ENCODE results near the gene NELL2.
"Not testable (repeated sequence)": the region's sequence is repeated elsewhere in the genome, so short reads cannot be mapped to it uniquely, and the experiment has no call there.

Gene NELL2

DNA sequence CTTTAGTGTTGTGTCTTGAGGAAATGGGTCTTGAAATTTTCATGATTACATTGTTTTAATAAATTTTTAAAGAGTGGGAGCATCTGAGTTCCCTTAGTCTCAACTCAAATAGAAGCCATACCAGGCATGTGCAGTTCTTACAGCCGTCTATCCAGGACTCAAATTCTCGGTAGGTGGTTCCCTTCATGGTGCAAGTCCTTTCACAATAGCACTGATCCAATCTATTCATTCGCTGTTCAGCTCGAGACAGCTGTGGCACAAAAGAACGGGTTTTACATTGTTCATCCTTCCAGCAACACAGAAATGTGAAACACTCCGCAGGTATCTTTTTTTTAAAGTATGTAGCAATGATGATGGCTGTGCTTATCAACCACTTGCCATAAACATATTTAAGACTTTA, 100.2 kb downstream of the NELL2 start:
- no peak for DNase-seq

GRCh38 chr12:44774815-44775411, 101.2 kb downstream of the NELL2 start:
- DNase-seq: peak; percentile 16 to 47 (median 42)

DNA sequence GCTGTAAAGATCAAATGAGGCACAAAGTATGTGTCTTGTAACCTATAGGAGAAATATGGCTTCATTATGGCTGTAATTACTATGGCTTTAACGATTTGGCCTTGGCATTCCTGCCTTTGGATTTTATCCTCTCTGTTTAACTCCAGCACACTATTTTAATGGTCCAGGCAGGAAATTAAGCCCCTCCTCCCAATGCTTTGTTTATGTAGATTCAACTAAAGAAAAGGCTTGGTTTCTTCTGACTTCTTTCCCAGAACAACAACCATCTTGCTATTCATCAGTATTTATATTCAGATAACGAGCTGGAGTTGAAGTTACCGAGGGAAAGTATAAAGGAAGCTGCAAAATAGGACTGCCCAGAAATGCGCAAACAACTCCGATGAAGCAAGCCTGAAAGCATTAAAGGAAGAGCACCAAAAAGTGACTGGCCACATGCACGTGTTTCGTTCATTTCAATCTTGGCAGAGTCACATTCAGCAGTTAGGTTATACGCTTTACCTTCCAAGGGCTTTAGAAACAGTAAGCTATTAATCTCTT, 104.6 kb downstream of the NELL2 start:
- no peak for DNase-seq

GRCh38 chr12:44765796-44766195, 110.3 kb downstream of the NELL2 start:
- no peak for DNase-seq

GRCh38 chr12:44763021-44763420, 113.1 kb downstream of the NELL2 start:
- no peak for DNase-seq

DNA sequence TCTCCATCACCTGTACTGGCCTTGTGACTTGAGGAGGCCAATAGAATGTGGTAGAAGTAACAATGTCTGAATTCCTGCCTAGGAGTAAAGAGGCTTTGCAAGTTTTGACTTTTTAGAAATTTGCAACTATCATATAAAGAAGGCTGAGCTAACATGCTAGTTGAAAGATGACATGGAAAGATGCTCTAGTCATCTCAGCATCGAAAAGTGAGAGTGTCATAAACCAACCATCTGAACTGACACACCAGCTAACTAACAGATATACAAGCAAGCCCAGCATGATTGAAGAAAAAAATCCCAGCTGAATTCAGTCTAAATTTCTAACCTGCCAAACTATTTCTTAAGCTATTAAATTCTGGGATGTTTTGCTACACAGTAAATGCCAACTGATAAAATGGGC, 116.8 kb downstream of the NELL2 start:
- no peak for DNase-seq

DNA sequence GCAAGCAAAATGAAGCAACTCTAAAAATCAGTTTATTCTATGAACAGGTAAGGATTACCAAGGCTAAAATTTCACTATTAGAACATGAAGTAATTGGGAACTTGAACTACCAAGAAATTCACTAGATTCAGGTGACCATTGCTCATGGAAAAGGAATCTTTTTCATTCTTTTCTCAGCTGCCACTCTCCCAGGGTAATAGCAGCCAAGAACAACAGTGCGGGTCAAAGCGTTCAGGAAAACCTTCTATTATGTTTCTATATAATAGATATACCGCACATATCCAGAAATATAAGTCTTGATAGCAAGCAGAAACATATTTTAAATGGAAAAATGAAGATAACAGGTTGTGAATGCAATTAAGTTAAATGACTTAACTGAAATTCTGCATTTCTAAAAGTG, 125.6 kb downstream of the NELL2 start:
- DNase-seq: no peak

DNA sequence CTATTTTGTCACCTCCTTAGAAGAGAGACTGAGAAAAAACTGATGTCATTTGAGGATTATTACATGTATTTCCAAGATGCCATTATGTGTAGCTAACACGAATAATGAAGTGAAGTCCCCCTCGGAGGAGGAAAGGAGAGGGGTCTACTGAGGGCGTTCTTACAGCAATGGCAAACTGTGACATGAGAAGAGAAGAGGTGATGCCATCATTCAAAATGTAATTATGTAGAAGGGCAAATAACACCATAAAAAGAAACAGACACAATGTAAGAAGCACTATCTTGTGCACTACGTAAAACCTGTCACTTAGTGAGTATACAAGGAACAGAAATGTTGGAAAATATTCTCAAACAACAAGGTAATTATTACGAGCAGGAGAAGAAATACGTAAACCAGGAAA, 126.5 kb downstream of the NELL2 start:
- DNase-seq: no peak

DNA sequence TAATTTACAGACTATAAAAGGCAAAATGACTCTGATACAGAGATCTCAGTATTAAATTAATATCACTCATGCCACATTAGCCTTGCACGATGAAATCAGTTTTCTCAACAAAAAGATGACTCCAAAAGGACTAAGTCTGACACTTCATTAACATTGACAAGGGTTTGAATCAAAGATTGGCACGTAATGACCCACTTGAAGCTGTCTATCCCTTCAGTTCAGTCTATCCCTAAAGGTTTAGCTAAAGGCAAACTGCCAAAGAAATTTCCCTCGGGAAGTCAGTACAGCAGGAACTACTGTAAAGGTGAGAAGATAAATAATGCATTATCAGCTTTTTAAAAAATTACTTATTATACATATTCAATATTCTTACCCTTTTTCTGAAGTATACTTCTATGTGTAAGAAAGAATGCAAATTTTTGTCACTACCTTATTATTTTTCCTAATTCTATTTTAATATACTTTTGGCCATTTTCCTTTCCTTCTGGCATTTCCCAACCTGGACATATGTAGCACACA, 127.1 kb downstream of the NELL2 start:
- no peak for DNase-seq

GRCh38 chr12:44741292-44741980, 134.7 kb downstream of the NELL2 start:
- not testable (repeated sequence) for DNase-seq

DNA sequence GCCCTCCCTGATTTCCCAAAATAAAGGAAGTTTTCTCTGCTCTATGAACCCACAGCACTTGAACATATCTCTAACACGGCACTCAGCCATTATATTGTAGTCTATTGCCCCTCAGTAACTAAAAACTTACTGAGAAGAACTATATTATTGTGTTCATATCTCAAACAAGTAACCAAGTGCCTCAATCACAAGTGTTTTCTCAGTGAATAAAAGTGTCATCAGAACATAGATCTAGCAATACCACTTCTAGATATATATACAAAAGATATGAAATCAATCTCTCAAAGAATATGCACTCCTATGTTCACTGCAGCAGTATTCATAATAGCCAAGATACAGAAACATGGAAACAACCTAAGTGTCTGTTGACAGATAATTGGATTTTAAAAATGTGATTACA, 138.1 kb downstream of the NELL2 start:
- DNase-seq: no peak

DNA sequence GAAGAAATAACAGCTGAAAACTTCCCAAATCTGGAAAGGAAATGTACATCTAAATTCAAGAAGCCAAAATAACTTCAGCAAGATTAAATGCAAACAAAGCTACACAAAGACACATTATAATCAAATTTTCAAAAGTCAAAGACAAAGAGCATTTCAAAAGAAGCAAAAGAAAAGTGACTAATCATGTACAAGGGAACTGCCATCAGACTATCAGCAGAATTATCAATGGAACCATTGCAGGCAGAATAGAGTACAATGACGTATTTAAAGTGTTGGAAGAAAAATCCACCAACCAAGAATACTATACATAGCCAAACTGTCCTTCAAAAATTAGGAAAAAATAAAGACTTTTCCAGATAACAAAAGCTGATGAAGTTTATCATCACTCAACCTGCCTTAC, 147.5 kb downstream of the NELL2 start:
- DNase-seq: no peak

- no peak for DNase-seq
Observed at GRCh38 chr12:44720265-44720664, 155.8 kb downstream of the NELL2 start.

GRCh38 chr12:44717612-44718011, 158.5 kb downstream of the NELL2 start:
- DNase-seq: no peak

GRCh38 chr12:44716711-44717110, 159.4 kb downstream of the NELL2 start:
- DNase-seq: no peak

DNA sequence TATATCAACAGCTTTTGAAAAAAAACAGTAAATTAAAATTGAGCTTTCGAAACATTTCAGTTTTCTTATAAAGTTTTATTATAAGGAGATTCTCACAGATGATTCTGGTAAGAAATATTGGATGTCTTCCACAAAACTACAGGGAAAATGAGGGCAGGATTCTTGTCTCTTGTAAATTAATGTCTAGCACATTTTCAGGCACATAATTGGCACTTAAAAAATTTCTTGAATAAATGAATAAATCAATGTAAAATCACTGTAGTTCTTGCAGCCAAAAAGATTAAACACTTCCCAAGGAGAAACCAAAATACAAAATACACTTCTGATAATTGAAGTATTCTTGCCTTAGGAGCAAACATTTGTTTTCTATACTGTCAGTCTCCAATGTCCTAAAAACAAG, 164.4 kb downstream of the NELL2 start:
- DNase-seq: no peak

GRCh38 chr12:44709166-44709565, 166.9 kb downstream of the NELL2 start:
- no peak for DNase-seq

DNA sequence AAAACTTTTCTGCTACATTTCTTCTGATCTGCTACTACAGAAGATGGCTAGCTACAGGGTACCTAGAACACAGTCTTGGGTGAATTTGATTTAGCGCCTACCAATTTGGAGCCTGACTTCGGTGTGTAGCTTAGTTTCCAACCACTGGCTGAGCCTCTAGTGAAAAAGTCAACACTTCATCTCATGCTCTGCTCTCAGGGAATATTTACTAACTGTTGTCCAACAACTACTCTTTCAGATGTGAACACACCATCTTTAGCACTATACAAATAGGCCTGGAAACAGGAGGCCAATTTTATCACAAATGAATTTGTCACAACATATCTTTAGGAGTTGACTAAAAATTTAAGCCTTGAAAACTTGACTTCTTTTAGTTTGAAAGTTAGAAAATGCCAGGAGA, 167.9 kb downstream of the NELL2 start:
- DNase-seq: no peak

DNA sequence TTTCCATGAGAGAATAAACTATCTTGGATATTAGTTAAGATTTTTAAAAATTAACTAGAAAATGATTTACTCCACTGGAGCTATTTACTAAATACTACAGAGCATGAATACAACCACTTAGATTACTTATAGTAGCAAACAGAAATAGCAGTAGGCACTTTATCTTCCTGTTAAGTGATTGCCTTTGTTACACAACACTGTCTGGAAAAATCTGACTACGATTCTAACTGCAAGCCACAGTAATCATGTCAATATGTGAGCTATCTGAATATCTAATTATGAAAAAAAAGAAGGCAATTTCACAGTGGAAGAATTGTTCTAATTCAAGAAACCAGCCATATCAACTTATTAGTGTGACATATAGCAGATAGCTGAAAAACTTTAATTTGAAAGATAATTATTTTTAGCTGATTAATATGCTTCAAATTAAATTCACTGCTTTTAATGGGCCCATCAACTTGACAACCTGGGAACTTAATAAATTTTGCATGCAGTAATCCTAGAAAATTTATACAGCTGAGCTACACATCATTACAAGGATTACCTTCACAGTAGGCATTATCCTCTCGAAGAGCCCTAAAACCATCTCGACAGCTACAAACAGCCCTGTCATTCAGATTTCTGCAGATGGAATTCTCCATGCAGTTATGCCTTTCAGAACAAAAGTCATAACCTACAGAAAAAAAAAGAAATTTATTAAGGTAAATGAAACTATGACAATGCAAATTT, 172.8 kb downstream of the NELL2 start:
- no peak for DNase-seq

GRCh38 chr12:44697511-44697910, 178.6 kb downstream of the NELL2 start:
- no peak for DNase-seq

GRCh38 chr12:44696542-44696941, 179.6 kb downstream of the NELL2 start:
- no peak for DNase-seq

- no peak for DNase-seq
Observed at GRCh38 chr12:44694017-44694416, 182.1 kb downstream of the NELL2 start.

DNA sequence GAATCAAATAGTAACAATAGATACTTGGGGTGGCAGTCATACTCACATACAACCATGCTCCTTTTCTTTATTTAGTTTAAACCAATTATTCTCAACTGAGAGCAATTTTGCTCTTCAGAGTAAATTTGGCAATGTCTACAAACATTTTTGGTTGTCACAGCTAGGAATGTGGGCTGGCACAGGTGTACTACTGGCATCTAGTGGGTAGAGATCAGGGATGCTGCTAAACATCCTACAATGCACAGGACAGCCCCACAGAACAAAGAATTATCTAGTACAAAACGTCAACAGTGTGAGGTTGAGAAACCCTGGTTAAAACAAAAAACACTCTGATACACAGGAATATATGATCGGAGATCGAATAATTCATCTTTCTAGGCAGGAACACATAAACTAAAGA, 186.5 kb downstream of the NELL2 start:
- DNase-seq: no peak
